Endothelial cell of umbilical vein (primary cell): ENCODE results near the gene SEMA6A. TPM values are rescaled to one million over a fixed set of nuclear protein-coding genes. Genes with fewer than 3 reads are reported as not detected.

Experiments used
- BruUV-seq: library from RNA; stranded (reverse); fragments of 400-500 nt; replicated peaks from 2 replicates; lab custom pipeline; 2021; lab: Mats Ljungman, UMichigan
- CTCF ChIA-PET: fragments of 300-600, 350-600 bp; sonication (Branson Sonifier 250); formaldehyde crosslinking; loops from one replicate; lab custom pipeline; 2021; ENCODE audit warnings: antibody characterized with exemption, inconsistent platforms; lab: Charles Lee
- POLR2A ChIA-PET: fragments of 300-600, 350-600 bp; sonication (Branson Sonifier 250); formaldehyde crosslinking; loops from one replicate; lab custom pipeline; 2021; ENCODE audit warnings: antibody characterized with exemption, inconsistent platforms; lab: Charles Lee
- DNase-seq: peaks from one replicate; pipeline ENCODE4 v3.0.0-alpha.2; 2011; ENCODE audit warnings: low read depth, low spot score
- FAIRE-seq: peaks from 2 replicates; lab custom pipeline; 2011; peaks lifted over from hg19 to GRCh38; lab: Jason Lieb, UNC
- H2AFZ ChIP-seq: 2 replicates; pipeline ENCODE4 v1.6.0; 2012; ENCODE audit warnings: low read depth, low read length, control low read depth, inconsistent platforms
- H3K27ac ChIP-seq: 2 replicates; pipeline ENCODE4 v1.5.1; 2011; ENCODE audit warnings: low read depth, mild to moderate bottlenecking, control low read depth, low read length, moderate library complexity; ENCODE audit not compliant: insufficient read depth
- H3K27me3 ChIP-seq, 2 experiments: 2 replicates each; pipeline versions ENCODE4 v1.6.0 to v1.6.1; 2011; ENCODE audit warnings: low read length in 2 of 2, mixed read lengths in 1 of 2; ENCODE audit not compliant: control insufficient read depth in 2 of 2, insufficient read depth in 2 of 2
- H3K36me3 ChIP-seq, 2 experiments: 2 replicates in 1 of 2; 3 replicates in 1 of 2; pipeline ENCODE4 v1.5.1; 2011; ENCODE audit warnings: low read length in 2 of 2, mild to moderate bottlenecking in 1 of 2, moderate library complexity in 1 of 2; ENCODE audit not compliant: control insufficient read depth in 2 of 2, insufficient read depth in 2 of 2; ENCODE audit errors: extremely low read depth in 1 of 2
- H3K4me1 ChIP-seq: 3 replicates; pipeline ENCODE4 v1.5.1; 2011; ENCODE audit warnings: mild to moderate bottlenecking, low read length; ENCODE audit not compliant: control insufficient read depth, insufficient read depth; ENCODE audit errors: extremely low read depth
- H3K4me2 ChIP-seq: 2 replicates; pipeline ENCODE4 v1.6.1; 2011; ENCODE audit warnings: low read length, control low read depth, mixed read lengths; ENCODE audit not compliant: insufficient read depth
- H3K4me3 ChIP-seq, 3 experiments: fragments of 200-600 bp in 1 of 3; sonication (generic), shearing (Covaris generic) in 1 of 3; replicated peaks in 1 of 3; 2 replicates each; pipeline ENCODE4 v1.5.1; 2011 to 2016; ENCODE audit warnings: control low read depth in 3 of 3, low read length in 3 of 3, mild to moderate bottlenecking in 2 of 3, inconsistent platforms in 1 of 3, low read depth in 1 of 3, moderate library complexity in 1 of 3; ENCODE audit not compliant: insufficient read depth in 1 of 3
- H3K79me2 ChIP-seq: 2 replicates; pipeline ENCODE4 v1.6.0; 2012; ENCODE audit warnings: low read length, inconsistent platforms; ENCODE audit not compliant: control insufficient read depth, insufficient read depth
- H3K9ac ChIP-seq: replicated peaks from 2 replicates; pipeline ENCODE3; 2011; ENCODE audit warnings: low read length, control low read depth; ENCODE audit not compliant: insufficient read depth; ENCODE audit errors: extremely low read depth
- H3K9me1 ChIP-seq: replicated peaks from 3 replicates; pipeline ENCODE4 v1.6.0; 2011; ENCODE audit warnings: mild to moderate bottlenecking, low read length; ENCODE audit not compliant: control insufficient read depth, insufficient read depth; ENCODE audit errors: extremely low read depth
- H3K9me3 ChIP-seq: replicated peaks from 2 replicates; pipeline ENCODE4 v1.5.1; 2012; ENCODE audit warnings: low read length, inconsistent platforms; ENCODE audit not compliant: control insufficient read depth, insufficient read depth
- H4K20me1 ChIP-seq: replicated peaks from 2 replicates; pipeline ENCODE3; 2011; ENCODE audit warnings: mild to moderate bottlenecking, low read length; ENCODE audit not compliant: control insufficient read depth, insufficient read depth; ENCODE audit errors: extremely low read depth
- EZH2 ChIP-seq: IDR thresholded peaks from 2 replicates; pipeline ENCODE4 v1.6.1; 2012; ENCODE audit warnings: borderline replicate concordance, low read depth, mild to moderate bottlenecking, moderate library complexity, low read length, inconsistent platforms; ENCODE audit not compliant: severe bottlenecking
- MYC ChIP-seq: IDR thresholded peaks from one replicate; pipeline ENCODE4 v1.6.1; 2011; ENCODE audit warnings: mild to moderate bottlenecking, low read depth, low read length
- POLR2A ChIP-seq: IDR thresholded peaks from 2 replicates; pipeline ENCODE4 v1.6.1; 2012; ENCODE audit warnings: low read depth, mild to moderate bottlenecking, control low read depth, low read length
- POLR2AphosphoS5 ChIP-seq: IDR thresholded peaks from 2 replicates; pipeline ENCODE4 v1.6.1; 2012; ENCODE audit warnings: low read depth, mild to moderate bottlenecking, control low read depth, low read length, moderate library complexity; ENCODE audit not compliant: insufficient read depth
- dilution Hi-C: fragments of 300-500 bp; cut with MboI; formaldehyde crosslinking; loops from one replicate; pipeline ENCODE4 v1.15.0; 2019; ENCODE audit warnings: low sequenced_read_pairs; ENCODE audit not compliant: extremely low pct_ligation_motif_present
- intact Hi-C: fragments of 100-400 bp; cut with micrococcal nuclease; formaldehyde crosslinking; loops from one replicate; pipeline ENCODE4 v1.10.0; 2022
- polyA plus RNA-seq, 4 experiments: library from polyadenylated mRNA; depleted of rRNA in 3 of 4; stranded (reverse) in 3 of 4; unstranded in 1 of 4; fragments of >200 nt; gene quantifications; 2 replicates each; pipeline versions ENCODE4 v1.2.1 to v1.2.3, GENCODE V29; 2011 to 2012; ENCODE audit warnings: missing spikeins in 1 of 4
- total RNA-seq: library from RNA; stranded (reverse); gene quantifications from 2 replicates; pipeline ENCODE4 v1.2.3, GENCODE V29; 2021
- TF ChIP-seq, protein P1 (sequence below): IDR thresholded peaks from 2 replicates; pipeline ENCODE4 v1.6.1; 2011; ENCODE audit not compliant: insufficient read depth, insufficient read length
- TF ChIP-seq, protein P2 (sequence below), 2 donors: IDR thresholded peaks; 1 replicate in 1 of 2; 2 replicates in 1 of 2; pipeline ENCODE4 v1.5.1; 2011; ENCODE audit warnings: low read length in 2 of 2, mild to moderate bottlenecking in 2 of 2, moderate library complexity in 2 of 2, control low read depth in 1 of 2, inconsistent platforms in 1 of 2, low read depth in 1 of 2; ENCODE audit not compliant: insufficient read depth in 1 of 2; ENCODE audit errors: extremely low read depth in 1 of 2

The SEMA6A gene
- total and polyA plus RNA-seq, 2 donors (not counting 3 experiments of a cell fraction or from before 2014, with no cell fraction given) = 0.43 to 1.5 TPM

DNA sequence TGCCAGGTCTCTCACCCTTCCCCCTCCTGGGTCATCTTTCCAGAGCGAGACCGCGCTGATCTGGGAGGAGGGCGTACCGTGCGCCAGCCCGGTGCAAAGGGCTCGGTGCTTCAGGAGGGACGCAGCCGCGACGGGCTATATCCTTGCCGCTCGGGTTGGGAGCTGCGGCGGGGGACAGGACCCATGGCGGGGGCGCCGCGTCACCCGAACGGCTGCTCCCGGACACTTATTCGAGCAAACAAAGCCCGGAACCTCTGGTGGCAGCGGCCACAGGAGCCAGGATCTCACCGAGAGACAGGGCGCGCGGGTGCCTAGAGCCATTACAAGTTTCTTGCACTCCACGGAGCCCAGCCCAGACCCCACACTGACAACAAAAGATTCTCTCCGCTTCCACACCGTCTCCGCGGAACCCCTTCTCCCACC is 1.3 kb downstream of the SEMA6A start:
- FAIRE-seq (no peak), DNase-seq (peak; percentile 18)
- CTCF ChIA-PET = interaction anchor here (2.8 kb wide), 1 partner anchor 12 kb away, joined by 7 read pairs; no protein-coding TSS in a partner anchor
- intact Hi-C loops (loop anchor here (10.0 kb wide), 1 partner anchor 882 kb away; no protein-coding TSS in a partner anchor), dilution Hi-C loops (no loop called here)
- H3K4me1 ChIP-seq = peaks cover 17% of the 10 kb centered on the region
- H3K9ac ChIP-seq = no peak overlapping the region
- POLR2A ChIA-PET = no interaction called here
- TF ChIP-seq, protein P1, sequence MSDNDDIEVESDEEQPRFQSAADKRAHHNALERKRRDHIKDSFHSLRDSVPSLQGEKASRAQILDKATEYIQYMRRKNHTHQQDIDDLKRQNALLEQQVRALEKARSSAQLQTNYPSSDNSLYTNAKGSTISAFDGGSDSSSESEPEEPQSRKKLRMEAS = no peak
- TF ChIP-seq POLR2A = no peak
- TF ChIP-seq EZH2 = peak; percentile 89
- TF ChIP-seq POLR2AphosphoS5 = no peak
- TF ChIP-seq MYC = no peak
- TF ChIP-seq, protein P2, sequence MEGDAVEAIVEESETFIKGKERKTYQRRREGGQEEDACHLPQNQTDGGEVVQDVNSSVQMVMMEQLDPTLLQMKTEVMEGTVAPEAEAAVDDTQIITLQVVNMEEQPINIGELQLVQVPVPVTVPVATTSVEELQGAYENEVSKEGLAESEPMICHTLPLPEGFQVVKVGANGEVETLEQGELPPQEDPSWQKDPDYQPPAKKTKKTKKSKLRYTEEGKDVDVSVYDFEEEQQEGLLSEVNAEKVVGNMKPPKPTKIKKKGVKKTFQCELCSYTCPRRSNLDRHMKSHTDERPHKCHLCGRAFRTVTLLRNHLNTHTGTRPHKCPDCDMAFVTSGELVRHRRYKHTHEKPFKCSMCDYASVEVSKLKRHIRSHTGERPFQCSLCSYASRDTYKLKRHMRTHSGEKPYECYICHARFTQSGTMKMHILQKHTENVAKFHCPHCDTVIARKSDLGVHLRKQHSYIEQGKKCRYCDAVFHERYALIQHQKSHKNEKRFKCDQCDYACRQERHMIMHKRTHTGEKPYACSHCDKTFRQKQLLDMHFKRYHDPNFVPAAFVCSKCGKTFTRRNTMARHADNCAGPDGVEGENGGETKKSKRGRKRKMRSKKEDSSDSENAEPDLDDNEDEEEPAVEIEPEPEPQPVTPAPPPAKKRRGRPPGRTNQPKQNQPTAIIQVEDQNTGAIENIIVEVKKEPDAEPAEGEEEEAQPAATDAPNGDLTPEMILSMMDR (IDR thresholded peaks at IDR 0.05; ENCODE audit: extremely low read depth in 1 of 2, insufficient read depth in 1 of 2, low read depth in 1 of 2, low read length in 2 of 2) = no peak
- H3K27ac ChIP-seq = no peak overlapping the region
- peak overlapping the region; percentile 6 for H2AFZ ChIP-seq
- H3K36me3 ChIP-seq = no peaks in the 10 kb centered on the region
- H3K79me2 ChIP-seq = no peaks in the 10 kb centered on the region
- peaks cover 44 to 72% of the 10 kb centered on the region in 2 experiments for H3K27me3 ChIP-seq
- peak overlapping the region; percentile 60 for H3K4me2 ChIP-seq
- peak overlapping the region in 2 of 3 experiments; percentile 11 to 53 for H3K4me3 ChIP-seq
- no peaks in the 10 kb centered on the region for H3K9me1 ChIP-seq
- no peaks in the 10 kb centered on the region for H4K20me1 ChIP-seq
- H3K9me3 ChIP-seq = no peaks in the 10 kb centered on the region
- BruUV-seq = no TSS peak
